Type B pancreatic cell (in vitro differentiated cells): Measurements from ENCODE around the gene EPHB6. TPM values are rescaled to one million over a fixed set of nuclear protein-coding genes. Genes with fewer than 3 reads are reported as not detected.
A peak's percentile ranks its signal among the peaks of the same experiment; 100 is the strongest.

Source experiments
- DNase-seq: peaks from one replicate; pipeline ENCODE4 v3.0.0; 2021; ENCODE audit warnings: mixed read lengths; ENCODE audit not compliant: unreplicated experiment; ENCODE audit errors: extremely low spot score
- H3K27ac Mint-ChIP-seq: 2 replicates; pipeline ENCODE4 v1.8.0; 2021; ENCODE audit warnings: mild to moderate bottlenecking, mixed read lengths
- H3K27me3 Mint-ChIP-seq: 2 replicates; pipeline ENCODE4 v1.8.0; 2021; ENCODE audit warnings: mixed read lengths
- H3K36me3 Mint-ChIP-seq: 2 replicates; pipeline ENCODE4 v1.8.0; 2021; ENCODE audit warnings: mixed read lengths
- H3K4me1 Mint-ChIP-seq: one replicate; pipeline ENCODE4 v1.8.0; 2021; ENCODE audit warnings: mixed read lengths; ENCODE audit not compliant: unreplicated experiment
- H3K4me3 Mint-ChIP-seq: 2 replicates; pipeline ENCODE4 v1.8.0; 2021; ENCODE audit warnings: mild to moderate bottlenecking, mixed read lengths
- H3K9me3 Mint-ChIP-seq: 2 replicates; pipeline ENCODE4 v1.8.0; 2021; ENCODE audit warnings: mixed read lengths
- CTCF ChIP-seq: fragments of 200-600 bp; sonication (generic); conservative IDR thresholded peaks from 2 replicates; pipeline ENCODE4 v1.5.0; 2021; ENCODE audit warnings: antibody characterized with exemption, mild to moderate bottlenecking
- total RNA-seq: library from RNA; stranded (reverse); gene quantifications from 2 replicates; pipeline ENCODE4 v1.2.1, GENCODE V29; 2021; ENCODE audit warnings: low replicate concordance

EPHB6 gene
- total RNA-seq, 1 donor from 2014 or later = 8.4 TPM

GRCh38 chr7:142905759-142906158 lies 50.9 kb downstream of the EPHB6 start:
- Mint-ChIP-seq H3K9me3 (peaks cover 3% of the 10 kb centered on the region), H3K27me3 (no peaks in the 10 kb centered on the region), H3K4me3 (no peak overlapping the region), H3K27ac (no peak overlapping the region), H3K4me1 (no peaks in the 10 kb centered on the region), H3K36me3 (no peaks in the 10 kb centered on the region)
- no peak for TF ChIP-seq CTCF
- DNase-seq = no peak

GRCh38 chr7:142906643-142907042 lies 51.8 kb downstream of the EPHB6 start:
- Mint-ChIP-seq H3K27me3 (no peaks in the 10 kb centered on the region), H3K9me3 (peaks cover 3% of the 10 kb centered on the region), H3K36me3 (no peaks in the 10 kb centered on the region), H3K4me3 (no peak overlapping the region), H3K27ac (no peak overlapping the region), H3K4me1 (no peaks in the 10 kb centered on the region)
- no peak for DNase-seq
- no peak for TF ChIP-seq CTCF

GRCh38 chr7:142908290-142908689 lies 53.4 kb downstream of the EPHB6 start:
- Mint-ChIP-seq H3K36me3 (no peaks in the 10 kb centered on the region), H3K27ac (no peak overlapping the region), H3K9me3 (peaks cover 3% of the 10 kb centered on the region), H3K27me3 (no peaks in the 10 kb centered on the region), H3K4me3 (no peak overlapping the region), H3K4me1 (no peaks in the 10 kb centered on the region)
- TF ChIP-seq CTCF = no peak
- DNase-seq = no peak

GRCh38 chr7:142908921-142909890 lies 54.3 kb downstream of the EPHB6 start:
- TF ChIP-seq CTCF = peak; percentile 27
- Mint-ChIP-seq H3K4me1 (no peaks in the 10 kb centered on the region), H3K36me3 (no peaks in the 10 kb centered on the region), H3K27ac (peak overlapping the region; percentile 74), H3K9me3 (peaks cover 3% of the 10 kb centered on the region), H3K27me3 (no peaks in the 10 kb centered on the region), H3K4me3 (no peak overlapping the region)
- DNase-seq = no peak

- H3K4me1 Mint-ChIP-seq = no peaks in the 10 kb centered on the region
- no peaks in the 10 kb centered on the region for H3K27me3 Mint-ChIP-seq
- H3K9me3 Mint-ChIP-seq = peaks cover 3% of the 10 kb centered on the region
- no peak for TF ChIP-seq CTCF
- H3K4me3 Mint-ChIP-seq = no peak overlapping the region
- H3K27ac Mint-ChIP-seq = peak overlapping the region; percentile 74
- H3K36me3 Mint-ChIP-seq = no peaks in the 10 kb centered on the region
- no peak for DNase-seq
These were observed 55.2 kb downstream of the EPHB6 start for GRCh38 chr7:142910031-142910433.
